ENCODE measurements around the gene PEX14.

PEX14 gene

DNA sequence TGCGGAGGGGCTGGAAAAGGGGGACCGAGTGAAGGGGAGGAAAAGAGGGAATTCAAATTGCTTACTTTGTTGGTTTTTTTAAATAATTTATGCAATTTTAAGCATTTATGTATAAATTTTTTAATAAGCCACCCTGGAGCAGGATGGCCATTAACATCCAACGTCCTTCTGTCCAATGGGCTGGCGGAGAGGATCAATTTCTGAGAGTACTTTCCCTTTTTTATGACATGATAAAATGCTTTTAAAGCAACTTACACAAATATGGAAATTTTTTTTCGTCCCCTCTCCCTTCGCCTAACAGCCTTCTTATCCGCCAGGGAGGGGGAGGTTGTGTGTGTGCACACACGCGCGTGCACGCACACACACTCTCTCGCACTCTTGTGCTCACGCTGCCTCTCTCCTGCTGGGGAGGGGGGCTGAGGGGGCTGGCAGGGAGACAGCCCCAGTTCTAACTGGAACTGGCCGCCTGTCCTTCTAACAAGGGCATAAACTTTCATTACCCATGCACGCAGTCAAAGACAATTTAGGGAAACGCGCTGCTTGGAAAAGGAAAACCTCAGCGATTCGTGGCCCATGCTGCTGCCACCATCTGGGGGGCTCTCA lies 198.5 kb downstream of the PEX14 start:
- no peak for DNase-seq

- no peak for DNase-seq
Measured at GRCh38 chr1:10674222-10674621, 199.5 kb downstream of the PEX14 start.

- no peak for DNase-seq
Measured at GRCh38 chr1:10674700-10675609, 200.2 kb downstream of the PEX14 start.

GRCh38 chr1:10675813-10676212 lies 201.1 kb downstream of the PEX14 start:
- DNase-seq, result no peak

GRCh38 chr1:10676963-10677362 lies 202.2 kb downstream of the PEX14 start:
- DNase-seq, result no peak

GRCh38 chr1:10677491-10678391 lies 203.0 kb downstream of the PEX14 start:
- no peak for DNase-seq

GRCh38 chr1:10678402-10678801 lies 203.7 kb downstream of the PEX14 start:
- no peak for DNase-seq

DNA sequence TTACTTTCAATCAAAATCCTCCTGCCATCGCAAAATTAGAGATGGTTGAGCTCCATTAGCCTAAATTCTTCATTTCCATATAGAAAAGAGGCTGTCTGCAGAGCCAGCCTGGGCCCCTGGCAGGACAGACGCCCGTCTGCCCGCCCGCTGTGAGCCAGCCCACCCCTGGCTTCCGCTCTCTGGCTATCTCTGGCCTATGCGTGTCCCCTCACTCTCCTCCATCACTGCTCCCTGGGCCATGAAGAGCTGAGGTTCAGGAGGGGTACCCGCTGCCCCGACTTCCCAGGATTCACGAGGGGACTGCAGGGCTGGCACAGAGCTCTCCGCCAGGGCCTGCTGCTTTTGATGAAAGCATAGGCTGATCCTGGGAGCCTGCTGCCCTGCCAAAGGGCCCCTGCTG lies 204.1 kb downstream of the PEX14 start:
- no peak for DNase-seq

GRCh38 chr1:10679496-10680220 lies 204.9 kb downstream of the PEX14 start:
- DNase-seq, result peak; percentile 43 to 59

Data from Kasumi-1 (cell line).